ENCODE data around the gene ACOT7.

- TF ChIP-seq POLR2A (IDR thresholded peaks at IDR 0.05; ENCODE audit: low read depth, low read length), result no peak
- TF ChIP-seq POLR2AphosphoS5 (IDR thresholded peaks at IDR 0.05; ENCODE audit: low read depth, low read length), result no peak
- TF ChIP-seq POU2F2 (IDR thresholded peaks at IDR 0.05; ENCODE audit: low read depth, low read length), result no peak
- no peak for TF ChIP-seq TAF1 (IDR thresholded peaks at IDR 0.05; ENCODE audit: low read depth, low read length)
- TF ChIP-seq PAX5 (IDR thresholded peaks at IDR 0.05; ENCODE audit: insufficient read depth, low read length, severe bottlenecking), result no peak
These were observed 80.0 kb downstream of the ACOT7 start for GRCh38 chr1:6313393-6314200.

All from GM12891 (cell line).